Activated CD8-positive, alpha-beta T cell treated with anti-CD3 and anti-CD28 coated beads for 36 hours (primary cell): ENCODE results near the gene TMEM184B. TPM values are rescaled to one million over a fixed set of nuclear protein-coding genes. Genes with fewer than 3 reads are reported as not detected.
"Not testable (repeated sequence)": the region's sequence is repeated elsewhere in the genome, so short reads cannot be mapped to it uniquely, and the experiment has no call there.

Experiments
- ATAC-seq: fragments of 200-7000 bp; cut with Tn5 transposase; one replicate; pipeline ENCODE4 v1.10.0; 2021; ENCODE audit warnings: mild to moderate bottlenecking, moderate library complexity
- CTCF ChIA-PET: fragments of 350-600 bp; sonication (Branson Sonifier 250); formaldehyde crosslinking; loops from one replicate; lab custom pipeline; 2021; ENCODE audit warnings: antibody characterized with exemption; lab: Charles Lee
- POLR2A ChIA-PET: fragments of 350-600 bp; sonication (Branson Sonifier 250); formaldehyde crosslinking; loops from one replicate; lab custom pipeline; 2021; ENCODE audit warnings: antibody characterized with exemption; lab: Charles Lee
- DNase-seq: peaks from one replicate; pipeline ENCODE4 v3.0.0-alpha.2; 2020
- H3K27ac Mint-ChIP-seq: one replicate; pipeline ENCODE4 v1.8.0; 2021; ENCODE audit warnings: mild to moderate bottlenecking, mixed read lengths
- H3K27me3 Mint-ChIP-seq: one replicate; pipeline ENCODE4 v1.8.0; 2021; ENCODE audit warnings: mixed read lengths
- H3K36me3 Mint-ChIP-seq: one replicate; pipeline ENCODE4 v1.8.0; 2021; ENCODE audit warnings: low read depth, mixed read lengths
- H3K4me1 Mint-ChIP-seq: one replicate; pipeline ENCODE4 v1.8.0; 2021; ENCODE audit warnings: low read depth, mixed read lengths
- H3K4me3 Mint-ChIP-seq: one replicate; pipeline ENCODE4 v1.8.0; 2021; ENCODE audit warnings: mild to moderate bottlenecking, moderate library complexity, mixed read lengths
- H3K9me3 Mint-ChIP-seq: one replicate; pipeline ENCODE4 v1.8.0; 2021; ENCODE audit warnings: mixed read lengths
- intact Hi-C: fragments of 100-400 bp; cut with micrococcal nuclease; formaldehyde crosslinking; loops from one replicate; pipeline ENCODE4 v1.10.0; 2022
- total RNA-seq, 2 experiments: library from RNA; stranded (reverse); gene quantifications; one replicate each; pipeline ENCODE4 v1.2.3, GENCODE V29; 2021
- TF ChIP-seq, protein P1 (sequence below): fragments of 200-600 bp; IDR thresholded peaks from one replicate; pipeline ENCODE4 v1.8.0; 2022; ENCODE audit warnings: antibody characterized with exemption, mild to moderate bottlenecking

Gene TMEM184B
- total RNA-seq, 2 experiments from 2014 or later = 15.7 to 16.8 TPM

DNA sequence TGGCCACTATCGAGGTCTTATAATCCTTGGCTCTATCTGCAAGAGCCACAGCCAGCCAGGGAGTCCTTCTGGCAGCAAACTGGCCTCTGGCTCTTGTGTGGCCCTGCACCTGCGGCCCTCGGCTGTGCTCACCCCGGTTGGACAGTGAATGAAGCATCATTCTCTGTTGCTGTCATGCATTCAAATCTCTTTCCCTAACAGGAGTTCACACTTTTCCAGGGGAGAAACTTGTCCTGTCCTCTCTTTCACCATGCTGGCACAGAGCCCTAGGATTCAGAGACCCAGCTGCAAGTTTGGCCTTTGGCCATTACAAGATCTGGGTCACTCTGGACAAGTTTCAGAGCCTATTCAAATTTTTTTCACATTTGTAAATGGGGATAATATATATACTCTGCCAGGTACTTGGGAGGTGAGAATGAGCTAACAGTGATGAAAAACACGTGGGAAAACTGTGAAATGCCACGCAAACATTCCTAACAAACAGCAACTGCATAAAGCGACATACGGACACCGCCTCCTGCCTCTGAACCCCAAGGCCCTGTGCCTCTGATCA, 34.2 kb downstream of the TMEM184B start:
- Mint-ChIP-seq H3K27ac (no peak overlapping the region), H3K4me1 (no peaks in the 10 kb centered on the region), H3K4me3 (no peak overlapping the region), H3K27me3 (no peaks in the 10 kb centered on the region), H3K9me3 (no peaks in the 10 kb centered on the region), H3K36me3 (no peaks in the 10 kb centered on the region)
- TF ChIP-seq, protein P1, sequence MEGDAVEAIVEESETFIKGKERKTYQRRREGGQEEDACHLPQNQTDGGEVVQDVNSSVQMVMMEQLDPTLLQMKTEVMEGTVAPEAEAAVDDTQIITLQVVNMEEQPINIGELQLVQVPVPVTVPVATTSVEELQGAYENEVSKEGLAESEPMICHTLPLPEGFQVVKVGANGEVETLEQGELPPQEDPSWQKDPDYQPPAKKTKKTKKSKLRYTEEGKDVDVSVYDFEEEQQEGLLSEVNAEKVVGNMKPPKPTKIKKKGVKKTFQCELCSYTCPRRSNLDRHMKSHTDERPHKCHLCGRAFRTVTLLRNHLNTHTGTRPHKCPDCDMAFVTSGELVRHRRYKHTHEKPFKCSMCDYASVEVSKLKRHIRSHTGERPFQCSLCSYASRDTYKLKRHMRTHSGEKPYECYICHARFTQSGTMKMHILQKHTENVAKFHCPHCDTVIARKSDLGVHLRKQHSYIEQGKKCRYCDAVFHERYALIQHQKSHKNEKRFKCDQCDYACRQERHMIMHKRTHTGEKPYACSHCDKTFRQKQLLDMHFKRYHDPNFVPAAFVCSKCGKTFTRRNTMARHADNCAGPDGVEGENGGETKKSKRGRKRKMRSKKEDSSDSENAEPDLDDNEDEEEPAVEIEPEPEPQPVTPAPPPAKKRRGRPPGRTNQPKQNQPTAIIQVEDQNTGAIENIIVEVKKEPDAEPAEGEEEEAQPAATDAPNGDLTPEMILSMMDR = no peak
- DNase-seq (no peak), ATAC-seq (no peak)
- intact Hi-C loops = no loop called here
- CTCF ChIA-PET = no interaction called here
- POLR2A ChIA-PET = no interaction called here

DNA sequence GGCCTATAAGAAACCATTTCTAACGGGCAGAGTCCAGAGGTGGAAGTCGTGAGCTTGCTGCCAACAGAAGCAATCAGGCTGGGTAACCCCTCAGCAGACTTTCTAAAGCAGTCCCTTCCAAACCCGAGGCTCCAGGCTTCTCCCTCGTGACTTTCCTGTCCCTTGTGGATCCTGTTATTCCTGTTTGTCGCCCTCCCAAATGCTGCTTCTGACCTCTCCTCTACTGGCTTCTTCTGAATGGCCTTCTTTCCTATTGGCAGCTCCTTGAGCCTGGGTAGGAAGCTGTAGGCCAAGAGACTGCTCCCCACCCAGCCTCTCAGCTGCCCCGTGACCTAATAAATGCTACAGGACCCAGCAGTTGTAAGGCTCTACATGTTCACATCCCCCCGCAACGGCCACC, 36.0 kb downstream of the TMEM184B start:
- no peaks in the 10 kb centered on the region for H3K27me3 Mint-ChIP-seq
- H3K9me3 Mint-ChIP-seq = no peaks in the 10 kb centered on the region
- ChIA-PET POLR2A (no interaction called here), CTCF (no interaction called here)
- H3K27ac Mint-ChIP-seq = no peak overlapping the region
- H3K4me1 Mint-ChIP-seq = no peaks in the 10 kb centered on the region
- ATAC-seq = no peak
- no peak overlapping the region for H3K4me3 Mint-ChIP-seq
- TF ChIP-seq, protein P1 = no peak
- DNase-seq = no peak
- intact Hi-C loops = no loop called here
- H3K36me3 Mint-ChIP-seq = no peaks in the 10 kb centered on the region

DNA sequence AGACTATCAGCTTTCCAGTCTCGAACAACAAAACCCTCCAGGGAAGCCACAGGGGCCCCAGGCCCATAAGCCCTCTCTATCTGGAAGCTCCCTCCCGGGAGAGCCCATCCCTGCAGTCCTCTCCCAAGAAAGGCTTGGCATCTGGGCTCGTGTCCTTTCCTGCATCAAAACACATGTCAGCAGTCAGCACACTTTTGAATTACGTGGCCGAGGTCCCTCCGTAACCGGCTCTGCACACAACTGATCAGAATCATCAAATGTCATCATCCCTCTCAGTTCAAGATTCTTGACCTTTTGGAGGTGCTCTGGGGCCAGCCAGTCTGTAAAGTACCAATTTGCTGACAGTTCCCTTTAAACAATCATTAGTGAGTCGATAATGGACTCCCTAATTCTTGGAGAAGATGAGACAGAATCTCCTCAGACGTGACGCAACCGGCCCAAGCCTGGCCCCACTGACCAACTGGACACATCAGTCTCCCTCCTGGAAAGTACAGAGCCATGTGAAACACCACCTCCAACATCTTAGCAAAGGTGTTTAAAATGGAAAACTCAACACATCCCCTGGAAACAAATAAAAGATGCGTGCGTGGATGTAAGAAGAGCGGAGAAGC, 37.5 kb downstream of the TMEM184B start:
- Mint-ChIP-seq H3K27ac (no peak overlapping the region), H3K4me1 (no peaks in the 10 kb centered on the region), H3K36me3 (peaks cover 9% of the 10 kb centered on the region), H3K9me3 (no peaks in the 10 kb centered on the region), H3K27me3 (no peaks in the 10 kb centered on the region), H3K4me3 (no peak overlapping the region)
- ATAC-seq = no peak
- POLR2A ChIA-PET = no interaction called here
- intact Hi-C loops = no loop called here
- DNase-seq = no peak
- CTCF ChIA-PET = no interaction called here
- TF ChIP-seq, protein P1 = no peak

DNA sequence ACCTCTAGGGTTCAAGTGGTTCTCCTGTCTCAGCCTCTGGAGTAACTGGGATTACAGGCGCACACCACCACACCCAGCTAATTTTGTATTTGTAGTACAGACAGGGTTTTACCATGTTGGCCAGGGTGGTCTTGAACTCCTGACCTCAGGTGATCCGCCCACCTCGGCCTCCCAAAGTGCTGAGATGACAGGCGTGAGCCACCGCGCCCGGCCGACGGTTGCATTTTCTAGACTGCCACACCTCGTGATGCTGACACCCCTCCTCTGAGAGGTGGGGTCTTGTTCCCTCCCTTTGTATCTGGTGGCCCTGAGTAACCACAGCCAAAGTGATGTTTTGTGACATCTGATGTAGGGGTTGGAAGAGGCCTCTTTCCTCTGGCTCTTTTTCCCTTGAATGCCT, 39.0 kb downstream of the TMEM184B start:
- DNase-seq, H3K27ac Mint-ChIP-seq, H3K27me3 Mint-ChIP-seq, H3K36me3 Mint-ChIP-seq, H3K4me3 Mint-ChIP-seq, intact Hi-C loops, H3K9me3 Mint-ChIP-seq, H3K4me1 Mint-ChIP-seq, ATAC-seq: not testable (repeated sequence)
- ChIA-PET POLR2A (interaction anchor here (0.6 kb wide), 1 partner anchor 133 kb away, joined by 3 read pairs; no protein-coding TSS in a partner anchor), CTCF (interaction anchor here (1.4 kb wide), 1 partner anchor 16 kb away, joined by 3 read pairs; no protein-coding TSS in a partner anchor)

DNA sequence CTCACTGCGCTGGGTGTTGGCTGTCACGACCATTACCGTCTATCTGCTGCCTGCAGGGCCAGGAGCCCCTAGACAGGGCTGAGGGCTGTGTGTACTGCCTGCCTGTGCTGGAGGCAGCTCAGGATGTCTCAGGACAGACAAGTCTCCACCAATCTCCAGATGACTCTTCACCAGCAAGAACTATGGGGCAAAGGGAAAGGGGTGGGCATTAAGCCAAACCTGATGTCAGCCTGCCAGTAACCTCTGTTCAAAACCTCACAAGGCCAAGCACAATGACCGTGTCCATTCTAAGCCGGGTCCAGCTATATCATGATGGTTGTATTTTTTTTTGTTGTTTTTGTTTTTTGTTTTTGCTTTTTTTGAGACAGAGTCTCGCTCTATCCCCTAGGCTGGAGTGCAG, 39.4 kb downstream of the TMEM184B start:
- Mint-ChIP-seq H3K4me3 (no peak overlapping the region), H3K4me1 (no peaks in the 10 kb centered on the region), H3K27ac (no peak overlapping the region), H3K36me3 (peaks cover 9% of the 10 kb centered on the region), H3K9me3 (no peaks in the 10 kb centered on the region), H3K27me3 (no peaks in the 10 kb centered on the region)
- ChIA-PET CTCF (interaction anchor here (0.6 to 1.4 kb wide), 2 partner anchors 17 to 120 kb away, joined by 3 read pairs; no protein-coding TSS in a partner anchor), POLR2A (no interaction called here)
- TF ChIP-seq, protein P1 = no peak
- intact Hi-C loops = no loop called here
- DNase-seq = no peak
- ATAC-seq = no peak
